Common myeloid progenitor, CD34-positive (primary cell): ENCODE results near the gene MUTYH.
"Not testable (repeated sequence)": the region's sequence is repeated elsewhere in the genome, so short reads cannot be mapped to it uniquely, and the experiment has no call there.

Experiments used
- CTCF ChIA-PET: fragments of 350-600 bp; sonication (Branson Sonifier 250); formaldehyde crosslinking; loops from one replicate; lab custom pipeline; 2021; ENCODE audit warnings: antibody characterized with exemption; lab: Charles Lee
- POLR2A ChIA-PET: fragments of 350-600 bp; sonication (Branson Sonifier 250); formaldehyde crosslinking; loops from one replicate; lab custom pipeline; 2021; ENCODE audit warnings: antibody characterized with exemption; lab: Charles Lee
- DNase-seq, 3 donors: peaks; one replicate each; pipeline versions ENCODE4 v3.0.0 to v3.0.0-alpha.2; 2013
- H3K27ac ChIP-seq, 2 experiments: 1 replicate in 1 of 2; 2 replicates in 1 of 2; pipeline ENCODE4 v1.7.0; 2013; ENCODE audit warnings: inconsistent platforms in 2 of 2, low read length in 2 of 2, mild to moderate bottlenecking in 2 of 2, low read depth in 1 of 2, moderate library complexity in 1 of 2; ENCODE audit not compliant: severe bottlenecking in 2 of 2, insufficient read depth in 1 of 2, poor library complexity in 1 of 2
- H3K27me3 ChIP-seq, 5 experiments: replicated peaks in 2 of 5; 1 replicate in 3 of 5; 2 replicates in 2 of 5; pipeline versions ENCODE4 v1.6.1 to v1.7.0; 2013; ENCODE audit warnings: low read length in 4 of 5, mild to moderate bottlenecking in 2 of 5, moderate library complexity in 2 of 5, inconsistent platforms in 1 of 5; ENCODE audit not compliant: insufficient read depth in 5 of 5, control insufficient read depth in 4 of 5
- H3K36me3 ChIP-seq, 4 experiments: 1 replicate in 2 of 4; 2 replicates in 2 of 4; pipeline versions ENCODE4 v1.6.1 to v1.7.0; 2013; ENCODE audit warnings: low read length in 3 of 4, control low read depth in 1 of 4, mild to moderate bottlenecking in 1 of 4; ENCODE audit not compliant: control insufficient read depth in 4 of 4, insufficient read depth in 4 of 4
- H3K4me1 ChIP-seq, 4 experiments: 1 replicate in 3 of 4; 2 replicates in 1 of 4; pipeline versions ENCODE4 v1.6.1 to v1.7.1; 2013; ENCODE audit warnings: low read length in 3 of 4, mild to moderate bottlenecking in 3 of 4, control low read depth in 1 of 4, inconsistent platforms in 1 of 4, moderate library complexity in 1 of 4; ENCODE audit not compliant: control insufficient read depth in 4 of 4, insufficient read depth in 4 of 4; ENCODE audit errors: control extremely low read depth in 1 of 4
- H3K4me3 ChIP-seq, 7 experiments: 1 replicate in 4 of 7; 2 replicates in 3 of 7; pipeline versions ENCODE4 v1.5.1 to v1.7.0; 2013; ENCODE audit warnings: mild to moderate bottlenecking in 7 of 7, low read length in 6 of 7, moderate library complexity in 6 of 7, inconsistent platforms in 2 of 7, low read depth in 2 of 7, control low read depth in 1 of 7; ENCODE audit not compliant: insufficient read depth in 4 of 7, control insufficient read depth in 1 of 7; ENCODE audit errors: extremely low read depth in 1 of 7
- H3K9me3 ChIP-seq, 5 experiments: 1 replicate in 4 of 5; 2 replicates in 1 of 5; pipeline versions ENCODE4 v1.6.1 to v1.7.1; 2013; ENCODE audit warnings: low read length in 4 of 5, mild to moderate bottlenecking in 2 of 5, inconsistent platforms in 1 of 5, low read depth in 1 of 5, moderate library complexity in 1 of 5; ENCODE audit not compliant: control insufficient read depth in 4 of 5, insufficient read depth in 2 of 5; ENCODE audit errors: control extremely low read depth in 1 of 5
- WGBS: methylation state at CpG from one replicate; pipeline ENCODE4 v1.1.5; 2013; ENCODE audit not compliant: insufficient coverage; 5-methylcytosine and 5-hydroxymethylcytosine counted together

Gene MUTYH

GRCh38 chr1:45364294-45364693 is 24.1 kb upstream of the MUTYH start:
- Histone ChIP-seq H3K9me3 (no peaks in the 10 kb centered on the region), H3K4me1 (peaks cover 0 to 17% (median 3%) of the 10 kb centered on the region in 4 experiments), H3K4me3 (no peak overlapping the region), H3K36me3 (no peaks in the 10 kb centered on the region), H3K27ac (no peak overlapping the region), H3K27me3 (no peaks in the 10 kb centered on the region)
- ChIA-PET CTCF (interaction anchor here (0.6 to 2.1 kb wide), 5 partner anchors 10 to 443 kb away, joined by 3 to 17 read pairs (median 4); partner anchors contain the start of gene TESK2), POLR2A (no interaction called here)
- 100% methylated on average over 1 of the region's 2 CpGs for WGBS
- no peak for DNase-seq

GRCh38 chr1:45360981-45361380 is 20.7 kb upstream of the MUTYH start:
- DNase-seq, H3K9me3 ChIP-seq, H3K27ac ChIP-seq, POLR2A ChIA-PET, H3K36me3 ChIP-seq, H3K27me3 ChIP-seq: not testable (repeated sequence)
- Histone ChIP-seq H3K4me3 (peak overlapping the region in 3 of 7 experiments; percentile 7 to 74 (median 58)), H3K4me1 (peaks cover 0 to 20% (median 3%) of the 10 kb centered on the region in 4 experiments)
- CTCF ChIA-PET, result interaction anchor here (1.0 to 11.4 kb wide), 10 partner anchors 8 to 139 kb away, joined by 3 to 190 read pairs (median 6); partner anchors contain the start of genes CCDC163, MMACHC, MUTYH and TESK2
- 74% methylated on average over 6 of the region's 7 CpGs for WGBS

GRCh38 chr1:45359882-45360513 is 19.8 kb upstream of the MUTYH start:
- ChIA-PET CTCF (interaction anchor here (0.7 to 11.4 kb wide), 13 partner anchors 12 to 260 kb away, joined by 3 to 190 read pairs (median 5); partner anchors contain the start of genes CCDC163, MMACHC, MUTYH and TESK2), POLR2A (interaction anchor here (0.7 to 1.5 kb wide), 2 partner anchors 133 to 159 kb away, joined by 3 to 4 read pairs; no protein-coding TSS in a partner anchor)
- no peaks in the 10 kb centered on the region for H3K27me3 ChIP-seq
- H3K4me3 ChIP-seq, result peak overlapping the region in 2 of 7 experiments; percentile 7 to 66
- H3K9me3 ChIP-seq, result no peaks in the 10 kb centered on the region
- DNase-seq, result peak; percentile 68 to 87 (median 81)
- no peak overlapping the region for H3K27ac ChIP-seq
- H3K4me1 ChIP-seq, result peaks cover 2 to 25% (median 5%) of the 10 kb centered on the region in 4 experiments
- 0% methylated on average over 4 of the region's 7 CpGs for WGBS
- H3K36me3 ChIP-seq, result peaks cover 0 to under 1% (median 0%) of the 10 kb centered on the region in 4 experiments

GRCh38 chr1:45356186-45356585 is 15.9 kb upstream of the MUTYH start:
- WGBS, result 97% methylated on average over 4 of the region's 4 CpGs
- CTCF ChIA-PET, result interaction anchor here (0.6 to 11.4 kb wide), 10 partner anchors 8 to 423 kb away, joined by 3 to 190 read pairs (median 3); partner anchors contain the start of genes CCDC163, MMACHC and TESK2
- no peak for DNase-seq

GRCh38 chr1:45355683-45356082 is 15.4 kb upstream of the MUTYH start:
- WGBS, result 0% methylated on average over 2 of the region's 2 CpGs
- ChIA-PET CTCF (interaction anchor here (1.1 to 11.4 kb wide), 4 partner anchors 7 to 355 kb away, joined by 3 to 190 read pairs (median 26); partner anchors contain the start of gene TESK2), POLR2A (no interaction called here)
- no peaks in the 10 kb centered on the region for H3K9me3 ChIP-seq
- H3K36me3 ChIP-seq, result peaks cover 0 to 3% (median 0%) of the 10 kb centered on the region in 4 experiments
- no peak for DNase-seq
- no peak overlapping the region for H3K4me3 ChIP-seq
- H3K27ac ChIP-seq, result no peak overlapping the region
- peaks cover 2 to 20% (median 13%) of the 10 kb centered on the region in 4 experiments for H3K4me1 ChIP-seq
- H3K27me3 ChIP-seq, result no peaks in the 10 kb centered on the region

More at GRCh38 chr1:45356186-45356585, 15.9 kb upstream of the MUTYH start:
- Histone ChIP-seq H3K36me3 (peaks cover 0 to 3% (median 0%) of the 10 kb centered on the region in 4 experiments), H3K9me3 (no peaks in the 10 kb centered on the region), H3K27ac (no peak overlapping the region), H3K4me3 (no peak overlapping the region), H3K27me3 (no peaks in the 10 kb centered on the region), H3K4me1 (peaks cover 2 to 23% (median 12%) of the 10 kb centered on the region in 4 experiments)
- POLR2A ChIA-PET, result no interaction called here

- ChIA-PET CTCF (interaction anchor here (1.6 to 11.4 kb wide), 4 partner anchors 14 to 190 kb away, joined by 5 to 190 read pairs (median 6); partner anchors contain the start of genes CCDC163, MUTYH, TESK2 and TOE1), POLR2A (no interaction called here)
- 100% methylated on average over 2 of the region's 4 CpGs for WGBS
- no peaks in the 10 kb centered on the region for H3K9me3 ChIP-seq
- no peak for DNase-seq
- peaks cover under 1 to 20% (median 7%) of the 10 kb centered on the region in 4 experiments for H3K4me1 ChIP-seq
- H3K36me3 ChIP-seq, result peaks cover 0 to 3% (median 0%) of the 10 kb centered on the region in 4 experiments
- no peak overlapping the region for H3K4me3 ChIP-seq
- H3K27ac ChIP-seq, result no peak overlapping the region
- H3K27me3 ChIP-seq, result no peaks in the 10 kb centered on the region
Observed at GRCh38 chr1:45354838-45355237, 14.6 kb upstream of the MUTYH start.
